HG03108 (cell line): ENCODE data around the gene GATAD2A.

Experiments
- ATAC-seq: cut with Tn5 transposase; IDR thresholded peaks from one replicate; pipeline ENCODE4 v1.9.1; 2021; ENCODE audit warnings: moderate library complexity; ENCODE audit not compliant: unreplicated experiment

GATAD2A gene

DNA sequence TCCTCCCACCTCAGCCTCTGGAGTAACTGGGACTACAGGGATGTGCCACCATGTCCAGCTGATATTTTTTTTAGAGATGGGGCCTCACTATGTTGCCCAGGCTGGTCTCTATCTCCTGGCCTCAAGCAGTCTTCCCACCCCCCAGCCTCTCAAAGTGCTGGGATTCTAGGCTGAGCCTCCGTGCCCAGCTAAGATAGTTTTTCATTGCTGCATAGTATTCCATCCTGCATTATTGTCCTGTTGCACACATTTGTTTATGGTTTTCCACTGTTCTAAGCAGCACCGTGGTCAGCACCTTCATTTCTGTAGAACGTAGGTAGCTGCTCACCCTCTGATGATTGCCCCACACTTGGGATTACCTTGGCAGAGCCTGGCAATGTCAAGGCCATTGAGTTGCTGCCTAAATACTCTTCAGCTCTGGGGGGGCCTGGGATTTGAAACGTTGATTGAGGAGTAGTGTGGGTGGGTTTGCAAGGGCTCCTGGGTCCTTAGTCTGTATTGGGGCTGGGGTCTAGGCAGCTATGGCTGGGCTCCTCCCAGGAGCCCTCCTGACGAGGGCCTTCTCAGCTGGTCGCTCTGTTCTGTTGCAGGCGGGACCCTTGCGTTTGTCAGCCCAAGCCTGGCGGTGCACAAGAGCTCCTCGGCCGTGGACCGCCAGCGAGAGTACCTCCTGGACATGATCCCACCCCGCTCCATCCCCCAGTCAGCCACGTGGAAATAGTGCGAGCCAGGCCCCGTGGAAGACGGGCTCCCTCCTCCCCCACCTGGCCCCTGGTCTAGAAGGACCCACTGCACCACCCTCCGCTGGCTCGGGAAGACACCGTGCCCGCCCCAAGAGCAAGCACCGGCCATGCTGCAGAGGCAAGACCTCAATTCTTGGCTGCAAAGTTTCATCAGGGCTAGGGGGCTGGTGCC lies 99.5 kb downstream of the GATAD2A start:
- no peak for ATAC-seq

DNA sequence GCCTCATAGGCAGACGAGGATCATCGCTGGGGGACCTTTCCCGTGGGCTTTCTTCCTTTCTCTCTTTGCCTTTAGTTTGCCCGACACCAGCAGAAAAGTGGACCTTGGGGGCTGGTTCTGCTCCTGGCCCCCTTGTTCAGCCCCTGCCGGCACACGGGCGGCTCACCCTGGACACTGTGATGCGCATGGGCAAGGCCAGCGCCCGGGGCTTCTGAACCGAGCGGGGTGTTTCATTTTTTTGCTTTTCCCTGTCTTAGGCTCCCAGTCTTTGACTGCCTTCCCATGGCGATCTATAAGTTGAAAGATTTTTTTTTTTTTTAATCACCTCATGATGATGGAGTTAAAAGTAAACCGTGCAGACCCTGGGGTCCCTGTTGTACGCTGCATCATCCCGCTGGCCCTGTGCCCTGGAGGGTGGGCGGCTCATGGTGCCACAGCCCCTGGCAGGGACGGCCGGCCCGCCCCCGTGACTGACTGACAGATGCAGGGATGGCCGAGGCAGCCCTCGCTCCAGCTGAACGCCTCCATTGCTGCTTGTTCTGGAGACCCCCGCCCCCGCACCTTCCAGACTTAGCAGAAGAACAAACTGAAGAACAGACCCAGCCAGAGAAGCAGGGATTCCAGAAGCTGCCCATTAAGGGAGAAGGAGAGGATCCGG lies 100.3 kb downstream of the GATAD2A start:
- ATAC-seq: no peak

DNA sequence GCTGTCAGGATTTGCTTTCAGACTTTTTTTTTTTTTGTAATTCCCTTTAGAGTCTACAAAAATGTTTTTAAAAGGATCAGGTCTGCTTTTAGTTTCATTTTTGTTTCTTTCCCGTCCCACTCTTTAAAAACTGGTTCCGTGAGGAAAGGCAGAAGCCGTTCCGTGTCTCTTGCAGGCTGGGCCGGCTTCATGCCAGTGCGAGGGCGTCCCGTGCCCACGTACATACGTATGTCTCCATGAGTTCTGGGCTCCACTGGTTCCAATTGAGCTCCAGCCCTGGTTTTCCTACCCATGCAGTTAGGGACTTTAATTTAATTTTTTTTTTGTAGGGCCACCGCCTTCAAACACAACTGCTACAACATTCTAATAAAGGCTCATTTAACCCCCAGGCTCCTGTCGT lies 101.1 kb downstream of the GATAD2A start:
- no peak for ATAC-seq

DNA sequence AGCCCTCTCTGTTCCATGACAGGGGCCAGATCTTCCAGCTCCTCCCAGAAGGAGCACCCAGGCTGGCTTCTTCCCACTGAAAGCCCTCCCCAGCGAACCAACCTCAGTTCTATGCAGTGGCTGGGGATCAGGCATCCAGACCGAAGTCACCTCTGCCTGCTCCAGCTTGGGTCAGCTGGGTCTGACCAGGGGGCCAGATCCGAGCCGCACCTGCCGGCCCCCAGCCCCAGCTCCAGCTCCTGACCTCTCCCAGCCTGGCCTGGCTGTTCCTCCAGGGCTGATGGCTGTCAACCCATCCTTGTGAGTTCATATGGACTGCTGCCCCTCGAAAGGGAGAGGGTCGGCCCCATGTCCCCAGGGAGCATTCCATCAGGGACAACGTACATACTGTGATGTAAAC lies 101.9 kb downstream of the GATAD2A start:
- ATAC-seq: no peak

GRCh38 chr19:19508217-19508616 lies 102.7 kb downstream of the GATAD2A start:
- no peak for ATAC-seq

DNA sequence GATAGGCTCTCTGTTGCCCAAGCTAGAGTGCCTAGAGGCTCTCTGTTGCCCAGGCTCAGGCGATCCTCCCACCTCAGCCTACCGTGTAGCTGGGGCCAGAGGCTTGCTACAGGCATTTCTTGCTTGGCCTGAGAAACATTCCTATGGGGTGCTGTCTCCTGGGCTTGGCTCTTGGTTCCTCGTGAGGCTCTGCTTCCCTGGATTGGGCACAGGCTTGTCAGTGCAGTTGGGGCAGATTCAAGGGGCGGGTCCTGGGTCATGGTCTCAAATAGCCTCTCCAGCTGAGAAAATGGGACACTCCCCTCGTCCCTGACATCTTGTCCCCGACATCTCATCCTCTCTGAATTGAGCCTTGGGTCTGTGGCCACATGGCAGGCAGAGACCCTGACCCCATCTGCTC lies 105.0 kb downstream of the GATAD2A start:
- no peak for ATAC-seq

GRCh38 chr19:19513682-19514081 lies 108.2 kb downstream of the GATAD2A start:
- no peak for ATAC-seq

- ATAC-seq: no peak
Measured at GRCh38 chr19:19514215-19514657, 108.8 kb downstream of the GATAD2A start.

DNA sequence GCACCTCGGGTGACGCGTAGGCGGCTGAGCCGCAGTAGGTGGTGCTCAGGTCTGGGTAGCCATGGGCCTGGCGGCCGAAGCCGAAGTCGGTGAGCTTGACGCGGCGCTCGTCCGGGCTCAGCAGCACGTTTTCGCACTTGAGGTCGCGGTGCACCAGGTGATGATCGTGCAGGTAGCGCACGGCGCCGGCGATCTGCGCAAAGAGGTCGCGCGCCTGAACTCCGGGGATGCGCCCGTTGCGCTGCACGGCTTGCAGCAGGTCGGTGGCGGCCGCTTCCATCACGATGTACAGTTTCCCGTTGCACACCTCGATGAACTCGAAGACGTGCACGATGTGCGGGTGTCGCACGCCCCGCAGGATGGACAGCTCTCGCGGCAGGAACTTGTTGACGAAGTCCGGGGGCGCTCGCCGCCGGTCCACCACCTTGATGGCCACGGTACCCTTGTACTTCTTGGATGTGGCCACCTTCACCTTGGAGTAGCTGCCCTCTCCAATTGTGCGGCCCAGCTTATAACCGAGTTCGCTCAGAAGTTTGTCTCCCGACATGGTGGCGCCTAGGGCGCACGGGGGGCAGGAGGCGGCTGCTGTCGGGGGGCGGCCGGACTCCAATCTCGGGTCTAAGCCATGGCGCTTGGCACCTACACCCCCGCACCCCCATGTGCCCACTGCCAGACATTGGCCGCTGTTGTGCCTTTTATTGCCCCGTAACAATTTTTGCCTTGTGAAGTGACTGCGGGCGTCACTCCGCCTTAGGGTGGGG lies 109.6 kb downstream of the GATAD2A start, which contains the start of gene TSSK6:
TSSK6 (minus strand) TSS at position 668 of the 761 bp plus-strand sequence; CDS start at position 547, 121 bp downstream.
- ATAC-seq: no peak

DNA sequence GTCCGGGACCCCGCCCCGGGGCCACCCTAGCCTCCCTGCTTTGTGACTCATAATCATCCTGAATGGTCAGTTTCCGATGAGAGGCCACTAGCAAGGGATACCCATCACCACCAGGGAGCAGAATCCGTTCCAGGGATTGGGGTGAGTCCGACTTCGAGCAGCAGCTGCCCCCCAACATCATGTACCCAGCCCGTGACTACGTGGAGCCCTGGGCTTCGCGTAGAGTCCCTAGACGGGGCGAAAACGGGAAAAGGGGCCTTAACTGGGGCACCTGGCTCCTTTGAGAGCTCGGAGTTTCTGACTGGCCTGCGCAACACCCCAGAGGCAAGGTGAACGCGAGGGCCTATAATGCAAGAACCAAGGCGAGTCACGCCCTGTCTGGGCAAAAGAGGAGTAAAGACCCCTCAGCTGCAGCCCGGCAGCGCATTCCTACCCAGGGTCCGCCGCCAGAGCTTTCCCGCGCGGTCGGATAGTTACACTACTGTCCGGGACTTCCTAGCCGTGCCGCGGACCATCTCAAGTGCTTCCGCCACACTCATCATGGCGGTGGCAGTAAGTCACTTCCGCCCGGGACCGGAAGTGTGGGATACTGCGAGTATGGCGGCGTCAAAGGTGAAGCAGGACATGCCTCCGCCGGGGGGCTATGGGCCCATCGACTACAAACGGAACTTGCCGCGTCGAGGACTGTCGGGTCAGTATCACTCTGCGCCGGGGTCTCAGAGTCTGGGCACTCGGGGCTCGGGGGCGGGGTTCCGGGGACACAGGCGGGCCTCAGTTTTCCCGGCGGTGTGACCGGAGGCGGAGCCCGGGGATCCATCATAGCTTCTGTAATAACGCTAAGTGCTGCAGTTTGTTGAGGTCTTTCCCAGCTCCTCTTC lies 110.4 kb downstream of the GATAD2A start, which contains the start of gene NDUFA13:
NDUFA13 (plus strand) TSS at position 584 of the 878 bp plus-strand sequence; CDS start at position 598, 14 bp downstream.
- peak; percentile 85 for ATAC-seq

DNA sequence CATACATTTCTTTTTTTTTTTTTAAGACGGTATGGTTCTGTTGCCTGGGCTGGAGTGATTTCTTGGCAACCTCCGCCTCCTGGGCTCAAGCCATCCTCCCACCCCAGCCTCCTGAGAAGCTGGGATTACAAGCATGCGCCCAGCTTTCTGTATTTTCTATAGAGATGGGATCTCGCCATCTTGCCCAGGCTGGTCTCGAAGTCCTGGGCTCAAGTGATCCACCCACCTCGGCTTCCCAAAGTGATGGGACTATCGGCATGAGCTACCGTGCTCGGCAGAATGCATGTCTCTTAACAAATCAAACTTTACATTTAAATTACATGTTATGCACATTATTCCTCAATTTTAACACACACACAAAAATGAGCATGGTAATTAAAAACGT lies 111.8 kb downstream of the GATAD2A start:
- ATAC-seq: no peak

GRCh38 chr19:19520989-19521388 lies 115.5 kb downstream of the GATAD2A start:
- ATAC-seq: no peak

DNA sequence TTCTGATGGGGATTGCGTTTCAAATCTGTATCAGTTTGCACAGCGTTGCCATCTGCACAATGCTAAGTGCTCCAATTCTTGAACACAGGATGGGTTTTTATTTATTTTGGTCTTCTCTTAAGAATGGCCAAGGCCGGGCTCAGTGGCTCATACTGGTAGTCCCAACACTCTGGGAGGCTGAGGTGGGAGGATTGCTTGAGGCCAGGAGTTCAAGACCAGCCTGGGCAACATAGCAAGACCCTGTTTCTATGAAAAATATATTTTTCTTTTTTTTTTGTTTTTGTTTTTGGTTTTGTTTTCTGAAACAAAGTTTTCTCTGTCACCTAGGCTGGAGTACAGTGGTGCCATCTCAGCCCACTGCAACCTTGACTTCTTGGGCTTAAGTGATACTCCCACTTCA lies 117.7 kb downstream of the GATAD2A start:
- ATAC-seq: no peak

- no peak for ATAC-seq
Measured at GRCh38 chr19:19524053-19524452, 118.6 kb downstream of the GATAD2A start.

DNA sequence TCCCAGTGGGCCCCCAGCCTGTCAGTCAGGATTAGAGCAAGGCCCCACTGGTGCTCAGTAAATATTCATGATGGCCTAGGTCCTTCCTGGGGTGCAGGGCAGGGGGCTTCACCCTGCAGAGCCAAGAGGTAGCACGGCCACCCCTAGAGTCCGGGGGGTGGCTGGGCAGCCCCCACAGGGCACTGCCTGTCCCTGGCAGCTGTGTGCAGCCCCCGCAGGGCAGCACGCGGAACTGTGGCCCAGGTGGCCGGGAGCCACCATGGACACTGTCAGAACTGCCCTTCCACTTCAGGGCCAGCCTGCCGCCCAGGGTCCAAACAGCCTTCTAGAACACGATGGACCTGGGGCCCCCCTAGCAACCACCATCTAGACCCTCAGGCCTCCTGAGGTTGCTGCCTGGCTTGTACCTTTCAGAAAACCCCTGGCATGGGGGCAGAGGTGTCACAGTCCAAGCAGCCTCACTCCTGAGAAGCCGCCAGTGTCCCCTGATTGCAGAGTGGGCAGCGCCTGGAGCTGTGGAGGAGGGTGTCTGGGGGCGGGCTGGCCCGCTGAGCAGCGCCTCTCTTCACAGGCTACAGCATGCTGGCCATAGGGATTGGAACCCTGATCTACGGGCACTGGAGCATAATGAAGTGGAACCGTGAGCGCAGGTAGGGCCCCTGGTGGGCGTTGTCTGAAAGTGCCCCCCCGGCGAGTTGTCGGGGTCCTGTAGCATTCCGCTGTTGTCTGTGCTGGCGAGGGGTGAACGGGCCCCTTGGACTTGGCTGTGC lies 120.3 kb downstream of the GATAD2A start:
- no peak for ATAC-seq

- no peak for ATAC-seq
Measured at GRCh38 chr19:19526581-19527370, 121.3 kb downstream of the GATAD2A start.

DNA sequence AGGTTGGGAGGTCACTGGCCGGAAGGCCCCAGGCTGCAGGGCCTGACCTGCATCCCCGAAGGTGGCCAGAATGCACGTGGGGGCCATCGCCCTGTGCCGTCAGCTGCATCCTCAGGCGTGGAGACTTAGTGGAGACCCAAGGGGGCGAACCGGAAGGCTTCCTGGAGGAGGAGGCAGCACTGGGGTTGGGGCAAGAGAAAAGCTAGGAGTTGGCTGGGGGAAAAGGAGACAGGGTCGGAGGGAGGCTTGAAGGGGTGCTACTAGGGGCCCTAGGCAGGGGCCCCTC lies 121.8 kb downstream of the GATAD2A start:
- ATAC-seq: no peak

DNA sequence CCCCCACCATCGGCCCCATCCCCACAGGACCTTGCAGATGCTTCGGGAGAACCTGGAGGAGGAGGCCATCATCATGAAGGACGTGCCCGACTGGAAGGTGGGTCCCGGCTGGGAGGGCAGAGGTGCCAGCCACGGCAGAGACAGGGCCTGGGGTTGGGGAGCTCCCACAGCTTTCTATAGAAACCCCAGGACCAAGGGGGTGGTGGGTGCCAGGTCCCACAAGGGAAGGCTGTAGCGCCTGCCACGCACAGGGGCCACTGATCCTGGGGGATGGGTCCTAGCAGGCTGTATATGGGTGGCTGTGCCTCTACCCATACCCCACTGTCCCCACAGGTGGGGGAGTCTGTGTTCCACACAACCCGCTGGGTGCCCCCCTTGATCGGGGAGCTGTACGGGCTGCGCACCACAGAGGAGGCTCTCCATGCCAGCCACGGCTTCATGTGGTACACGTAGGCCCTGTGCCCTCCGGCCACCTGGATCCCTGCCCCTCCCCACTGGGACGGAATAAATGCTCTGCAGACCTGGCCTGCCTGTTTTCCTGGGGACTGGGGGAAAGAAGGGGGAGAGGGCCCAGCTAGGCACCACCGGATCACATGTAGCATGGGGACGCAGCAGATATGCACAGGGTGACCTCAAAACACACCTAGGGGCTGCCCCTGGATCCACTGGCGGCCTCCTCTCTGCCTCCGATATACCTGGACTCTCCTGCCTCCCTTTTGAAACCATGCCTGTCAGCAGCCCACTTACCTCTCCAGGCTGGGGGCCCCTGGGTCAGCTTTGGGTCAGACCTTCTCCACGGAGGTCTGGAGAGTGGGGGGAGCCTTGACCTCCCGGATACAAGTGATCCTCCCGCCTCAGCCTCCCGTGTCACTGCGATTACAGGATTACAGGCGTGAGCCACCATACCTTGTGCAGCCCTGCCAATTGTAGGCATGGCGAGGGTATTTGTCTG lies 122.5 kb downstream of the GATAD2A start:
- no peak for ATAC-seq
